Liver (tissue), 9 donors: ENCODE measurements around the gene ERBB3. TPM values are rescaled to one million over a fixed set of nuclear protein-coding genes. Genes with fewer than 3 reads are reported as not detected.

Experiments used
- DNase-seq: peaks from one replicate; pipeline ENCODE4 v3.0.0-alpha.2; 2017; ENCODE audit warnings: low spot score
- H3K27ac ChIP-seq, 2 donors: one replicate each; pipeline ENCODE4 v1.7.0; 2013; ENCODE audit warnings: inconsistent platforms in 2 of 2, low read length in 2 of 2, control low read depth in 1 of 2, low read depth in 1 of 2, mild to moderate bottlenecking in 1 of 2
- H3K27me3 ChIP-seq, 4 donors: one replicate each; pipeline versions ENCODE4 v1.6.1 to v1.7.0; 2013; ENCODE audit warnings: low read length in 3 of 4, inconsistent platforms in 1 of 4, mild to moderate bottlenecking in 1 of 4, moderate library complexity in 1 of 4; ENCODE audit not compliant: control insufficient read depth in 4 of 4, insufficient read depth in 4 of 4
- H3K36me3 ChIP-seq, 4 donors: one replicate each; pipeline versions ENCODE4 v1.6.1 to v1.7.0; 2013; ENCODE audit warnings: low read length in 3 of 4, mild to moderate bottlenecking in 3 of 4, low read depth in 1 of 4, moderate library complexity in 1 of 4; ENCODE audit not compliant: control insufficient read depth in 4 of 4, insufficient read depth in 3 of 4
- H3K4me1 ChIP-seq, 4 donors: one replicate each; pipeline versions ENCODE4 v1.6.1 to v1.7.0; 2013; ENCODE audit warnings: low read length in 3 of 4, mild to moderate bottlenecking in 3 of 4, moderate library complexity in 1 of 4; ENCODE audit not compliant: control insufficient read depth in 4 of 4, insufficient read depth in 4 of 4
- H3K4me3 ChIP-seq, 3 donors: one replicate each; pipeline versions ENCODE4 v1.6.1 to v1.7.0; 2013; ENCODE audit warnings: low read length in 3 of 3, control low read depth in 1 of 3, low read depth in 1 of 3, mild to moderate bottlenecking in 1 of 3
- H3K9ac ChIP-seq, 2 donors: one replicate each; pipeline ENCODE4 v1.7.0; 2013; ENCODE audit warnings: low read length in 2 of 2, mild to moderate bottlenecking in 2 of 2, moderate library complexity in 2 of 2, control low read depth in 1 of 2, low read depth in 1 of 2
- H3K9me3 ChIP-seq, 4 donors: one replicate each; pipeline versions ENCODE4 v1.6.1 to v1.7.0; 2013; ENCODE audit warnings: low read length in 3 of 4; ENCODE audit not compliant: control insufficient read depth in 4 of 4
- CTCF ChIP-seq: fragments of 150-350 bp; IDR thresholded peaks from 2 replicates; pipeline ENCODE4 v1.5.1; 2017; ENCODE audit warnings: improper control_type of control experiment, low read depth, low read length; ENCODE audit not compliant: missing input control
- EGR1 ChIP-seq, 2 donors: IDR thresholded peaks; 2 replicates each; pipeline ENCODE4 v1.6.1; 2016 to 2018; ENCODE audit warnings: antibody characterized with exemption in 2 of 2, low read depth in 2 of 2
- FOXA1 ChIP-seq: IDR thresholded peaks from 2 replicates; pipeline ENCODE4 v1.6.1; 2016; ENCODE audit warnings: antibody characterized with exemption
- FOXA2 ChIP-seq: IDR thresholded peaks from 2 replicates; pipeline ENCODE4 v1.6.1; 2016; ENCODE audit warnings: antibody characterized with exemption
- GABPA ChIP-seq, 2 donors: IDR thresholded peaks in 1 of 2; conservative IDR thresholded peaks in 1 of 2; 2 replicates each; pipeline ENCODE4 v1.6.1; 2016; ENCODE audit warnings: antibody characterized with exemption in 2 of 2, mild to moderate bottlenecking in 1 of 2, moderate library complexity in 1 of 2
- HNF4A ChIP-seq, 2 donors: conservative IDR thresholded peaks; 2 replicates each; pipeline ENCODE4 v1.6.1; 2016; ENCODE audit warnings: antibody characterized with exemption in 2 of 2, mild to moderate bottlenecking in 2 of 2
- HNF4G ChIP-seq: IDR thresholded peaks from 2 replicates; pipeline ENCODE4 v1.6.1; 2016; ENCODE audit warnings: antibody characterized with exemption
- JUND ChIP-seq, 2 donors: IDR thresholded peaks; 2 replicates each; pipeline ENCODE4 v1.6.1; 2016; ENCODE audit warnings: antibody characterized with exemption in 2 of 2
- NR2F2 ChIP-seq: IDR thresholded peaks from 2 replicates; pipeline ENCODE4 v1.6.1; 2016; ENCODE audit warnings: antibody characterized with exemption
- REST ChIP-seq: IDR thresholded peaks from 2 replicates; pipeline ENCODE4 v1.6.1; 2016; ENCODE audit warnings: antibody characterized with exemption, mild to moderate bottlenecking
- SP1 ChIP-seq: IDR thresholded peaks from 2 replicates; pipeline ENCODE4 v1.6.1; 2018; ENCODE audit warnings: antibody characterized with exemption, mild to moderate bottlenecking
- TAF1 ChIP-seq: conservative IDR thresholded peaks from 2 replicates; pipeline ENCODE4 v1.6.1; 2016; ENCODE audit warnings: antibody characterized with exemption, mild to moderate bottlenecking
- WGBS: extraction: QIAGEN DNeasy Blood & Tissue Kit; methylation state at CpG from one replicate; pipeline ENCODE4 v1.1.7; 2013; 5-methylcytosine and 5-hydroxymethylcytosine counted together
- polyA plus RNA-seq, 2 donors: library from polyadenylated mRNA; stranded (reverse) in 1 of 2; unstranded in 1 of 2; fragments of 200-250 nt in 1 of 2; fragments of >200 nt in 1 of 2; fragmentation: Nextera tagmentation in 1 of 2; extraction: Ambion mirVana in 1 of 2; gene quantifications; one replicate each; pipeline versions ENCODE4 v1.2.1 to v1.2.3, GENCODE V29; 2013 to 2015
- total RNA-seq, 2 donors: library from RNA; depleted of rRNA; stranded (reverse); fragments of >200 nt; gene quantifications; one replicate each; pipeline ENCODE4 v1.2.3, GENCODE V29; 2014
- TF ChIP-seq, protein P1 (sequence below): IDR thresholded peaks from 2 replicates; pipeline ENCODE4 v1.6.1; 2016; ENCODE audit warnings: antibody characterized with exemption
- TF ChIP-seq, protein P2 (sequence below): IDR thresholded peaks from 2 replicates; pipeline ENCODE4 v1.6.1; 2016; ENCODE audit warnings: antibody characterized with exemption
- TF ChIP-seq, protein P3 (sequence below): IDR thresholded peaks from 2 replicates; pipeline ENCODE4 v1.6.1; 2016; ENCODE audit warnings: antibody characterized with exemption
- donor health status: healthy.
- donor health status: healthy.
- donor health status: healthy.
- donor health status: healthy.
- donor health status: healthy.

ERBB3 gene
- total and polyA plus RNA-seq, 4 donors: 32.4 to 141 (median 51.6) TPM

DNA sequence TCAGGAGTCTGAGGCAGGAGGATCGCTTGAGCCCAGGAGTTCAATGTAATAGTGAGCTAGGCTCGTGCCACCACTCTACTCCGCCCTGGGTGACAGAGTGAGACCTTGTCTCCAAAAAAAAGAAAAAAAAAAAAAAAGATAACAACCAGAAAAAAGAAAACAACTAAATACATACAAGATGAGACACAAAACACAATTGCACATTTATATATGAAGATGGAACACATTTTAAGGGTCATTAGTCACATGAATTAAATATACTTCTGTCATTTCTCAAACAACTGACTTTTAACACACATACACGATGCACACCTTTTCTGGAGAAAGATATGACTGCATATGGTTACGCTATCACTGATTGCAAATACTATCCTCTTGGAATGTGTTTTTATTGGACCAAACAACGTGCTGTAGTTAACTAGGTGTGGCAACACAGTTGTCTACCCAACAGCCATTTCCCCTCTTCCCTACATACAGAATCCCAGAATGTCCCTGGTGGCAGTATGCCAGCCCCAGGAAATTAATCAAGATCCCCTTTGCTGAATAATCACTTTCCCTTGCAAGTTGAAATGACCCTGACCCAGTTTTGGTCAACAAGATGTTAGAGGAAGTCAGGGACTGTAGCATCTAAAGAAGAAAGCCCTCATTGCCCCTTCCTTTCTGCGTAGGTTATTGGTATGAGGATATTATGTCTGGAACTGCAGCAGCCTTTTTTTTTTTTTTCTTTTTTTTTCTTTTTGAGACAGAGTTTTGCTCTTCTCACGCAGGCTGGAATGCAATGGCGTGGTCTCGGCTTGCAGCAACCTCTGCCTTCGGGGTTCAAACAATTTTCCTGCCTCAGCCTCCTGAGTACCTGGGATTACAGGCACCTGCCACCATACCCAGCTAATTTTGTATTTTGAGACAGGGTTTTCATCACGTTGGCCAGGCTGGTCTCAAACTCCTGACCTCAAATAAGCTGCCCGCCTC lies 66.8 kb downstream of the ERBB3 start:
- peak; percentile 40 for TF ChIP-seq NR2F2
- TF ChIP-seq HNF4G: no peak
- TF ChIP-seq, protein P1, sequence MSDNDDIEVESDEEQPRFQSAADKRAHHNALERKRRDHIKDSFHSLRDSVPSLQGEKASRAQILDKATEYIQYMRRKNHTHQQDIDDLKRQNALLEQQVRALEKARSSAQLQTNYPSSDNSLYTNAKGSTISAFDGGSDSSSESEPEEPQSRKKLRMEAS: no peak
- TF ChIP-seq FOXA2: no peak
- TF ChIP-seq, protein P2, sequence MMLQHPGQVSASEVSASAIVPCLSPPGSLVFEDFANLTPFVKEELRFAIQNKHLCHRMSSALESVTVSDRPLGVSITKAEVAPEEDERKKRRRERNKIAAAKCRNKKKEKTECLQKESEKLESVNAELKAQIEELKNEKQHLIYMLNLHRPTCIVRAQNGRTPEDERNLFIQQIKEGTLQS: no peak
- TF ChIP-seq FOXA1: no peak
- TF ChIP-seq, protein P3, sequence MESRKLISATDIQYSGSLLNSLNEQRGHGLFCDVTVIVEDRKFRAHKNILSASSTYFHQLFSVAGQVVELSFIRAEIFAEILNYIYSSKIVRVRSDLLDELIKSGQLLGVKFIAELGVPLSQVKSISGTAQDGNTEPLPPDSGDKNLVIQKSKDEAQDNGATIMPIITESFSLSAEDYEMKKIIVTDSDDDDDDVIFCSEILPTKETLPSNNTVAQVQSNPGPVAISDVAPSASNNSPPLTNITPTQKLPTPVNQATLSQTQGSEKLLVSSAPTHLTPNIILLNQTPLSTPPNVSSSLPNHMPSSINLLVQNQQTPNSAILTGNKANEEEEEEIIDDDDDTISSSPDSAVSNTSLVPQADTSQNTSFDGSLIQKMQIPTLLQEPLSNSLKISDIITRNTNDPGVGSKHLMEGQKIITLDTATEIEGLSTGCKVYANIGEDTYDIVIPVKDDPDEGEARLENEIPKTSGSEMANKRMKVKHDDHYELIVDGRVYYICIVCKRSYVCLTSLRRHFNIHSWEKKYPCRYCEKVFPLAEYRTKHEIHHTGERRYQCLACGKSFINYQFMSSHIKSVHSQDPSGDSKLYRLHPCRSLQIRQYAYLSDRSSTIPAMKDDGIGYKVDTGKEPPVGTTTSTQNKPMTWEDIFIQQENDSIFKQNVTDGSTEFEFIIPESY: no peak
- Histone ChIP-seq H3K4me3 (no peak overlapping the region), H3K27me3 (no peaks in the 10 kb centered on the region), H3K4me1 (peaks cover 0 to 14% (median 5%) of the 10 kb centered on the region in 4 donors), H3K36me3 (peaks cover 11 to 34% (median 25%) of the 10 kb centered on the region in 4 donors), H3K9ac (no peak overlapping the region), H3K9me3 (no peaks in the 10 kb centered on the region), H3K27ac (no peak overlapping the region)
- 75% methylated on average over 13 of the region's 13 CpGs for WGBS
- no peak for DNase-seq

- Histone ChIP-seq H3K9me3 (no peaks in the 10 kb centered on the region), H3K36me3 (no peaks in the 10 kb centered on the region), H3K27ac (no peak overlapping the region), H3K4me1 (peaks cover 9 to 33% (median 22%) of the 10 kb centered on the region in 4 donors), H3K27me3 (no peaks in the 10 kb centered on the region), H3K9ac (no peak overlapping the region), H3K4me3 (no peak overlapping the region)
- WGBS: 70% methylated on average over 3 of the region's 3 CpGs
- DNase-seq: no peak
- TF ChIP-seq SP1 (no peak), REST (no peak), EGR1 (IDR thresholded peaks at IDR 0.05; ENCODE audit: low read depth in 2 of 2) (no peak), CTCF (no peak), NR2F2 (no peak), GABPA (IDR thresholded peaks at IDR 0.05 in 1 of 2, conservative IDR thresholded peaks at IDR 0.05 in 1 of 2) (no peak), HNF4A (conservative IDR thresholded peaks at IDR 0.05) (no peak), JUND (IDR thresholded peaks at IDR 0.05) (no peak), FOXA2 (no peak), TAF1 (no peak)
- TF ChIP-seq, protein P1: no peak
- TF ChIP-seq, protein P2: no peak
Observed at GRCh38 chr12:56150563-56150962, 70.6 kb downstream of the ERBB3 start.
